ENCODE data around the gene LSS. TPM values are rescaled to one million over a fixed set of nuclear protein-coding genes. Genes with fewer than 3 reads are reported as not detected.
A peak's percentile ranks its signal among the peaks of the same experiment; 100 is the strongest.
"Not testable (repeated sequence)": the region's sequence is repeated elsewhere in the genome, so short reads cannot be mapped to it uniquely, and the experiment has no call there.

The LSS gene
- total RNA-seq, 1 experiment from 2014 or later, result 45.7 TPM

DNA sequence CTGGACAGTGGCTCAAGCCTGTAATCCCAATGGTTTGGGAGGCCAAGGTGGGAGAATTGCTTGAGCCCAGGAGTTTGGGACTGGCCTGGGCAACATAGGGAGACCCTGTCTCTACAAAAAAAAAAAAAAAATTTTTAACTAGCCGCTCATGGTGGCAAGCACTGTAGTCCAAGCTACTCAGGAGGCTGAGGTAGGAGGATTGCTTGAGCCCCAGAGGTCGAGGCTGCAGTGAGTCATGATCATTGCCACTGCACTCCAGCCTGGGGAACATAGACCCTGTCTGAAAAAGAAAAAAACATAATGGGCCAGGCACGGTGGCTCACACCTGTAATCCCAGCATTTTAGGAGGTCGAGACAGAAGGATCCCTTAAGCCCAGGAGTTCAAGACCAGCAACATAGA is 49.6 kb downstream of the LSS start:
- Histone ChIP-seq H3K79me2 (ENCODE audit: low read length) (peaks cover 23% of the 10 kb centered on the region), H3K9me3 (ENCODE audit: low read length) (no peaks in the 10 kb centered on the region), H2AFZ (ENCODE audit: low read length) (no peak overlapping the region), H3F3A (ENCODE audit: low read length, unreplicated experiment) (no peaks in the 10 kb centered on the region), H4K20me1 (ENCODE audit: low read length) (no peaks in the 10 kb centered on the region), H3K27me3 (ENCODE audit: low read length) (no peaks in the 10 kb centered on the region), H3K9ac (ENCODE audit: low read length) (no peak overlapping the region), H3K4me3 (ENCODE audit: low read length) (no peak overlapping the region), H3K4me2 (ENCODE audit: low read length) (no peak overlapping the region), H3K27ac (ENCODE audit: low read length) (no peak overlapping the region), H3K9me2 (replicated peaks; ENCODE audit: low read length) (no peaks in the 10 kb centered on the region), H3K4me1 (ENCODE audit: insufficient read depth, low read length) (peaks cover 12% of the 10 kb centered on the region), H3K36me3 (ENCODE audit: low read depth, low read length) (0 out of 2 replicates have a peak, but pooled peaks cover 6% of the 10 kb centered on the region)
- TF ChIP-seq, protein P1, sequence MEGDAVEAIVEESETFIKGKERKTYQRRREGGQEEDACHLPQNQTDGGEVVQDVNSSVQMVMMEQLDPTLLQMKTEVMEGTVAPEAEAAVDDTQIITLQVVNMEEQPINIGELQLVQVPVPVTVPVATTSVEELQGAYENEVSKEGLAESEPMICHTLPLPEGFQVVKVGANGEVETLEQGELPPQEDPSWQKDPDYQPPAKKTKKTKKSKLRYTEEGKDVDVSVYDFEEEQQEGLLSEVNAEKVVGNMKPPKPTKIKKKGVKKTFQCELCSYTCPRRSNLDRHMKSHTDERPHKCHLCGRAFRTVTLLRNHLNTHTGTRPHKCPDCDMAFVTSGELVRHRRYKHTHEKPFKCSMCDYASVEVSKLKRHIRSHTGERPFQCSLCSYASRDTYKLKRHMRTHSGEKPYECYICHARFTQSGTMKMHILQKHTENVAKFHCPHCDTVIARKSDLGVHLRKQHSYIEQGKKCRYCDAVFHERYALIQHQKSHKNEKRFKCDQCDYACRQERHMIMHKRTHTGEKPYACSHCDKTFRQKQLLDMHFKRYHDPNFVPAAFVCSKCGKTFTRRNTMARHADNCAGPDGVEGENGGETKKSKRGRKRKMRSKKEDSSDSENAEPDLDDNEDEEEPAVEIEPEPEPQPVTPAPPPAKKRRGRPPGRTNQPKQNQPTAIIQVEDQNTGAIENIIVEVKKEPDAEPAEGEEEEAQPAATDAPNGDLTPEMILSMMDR (conservative IDR thresholded peaks at IDR 0.05; ENCODE audit: low read depth, low read length), result no peak
- no peak for TF ChIP-seq EZH2phosphoT487 (IDR thresholded peaks at IDR 0.05; ENCODE audit: borderline replicate concordance, low read length)
- no peak for TF ChIP-seq EZH2 (IDR thresholded peaks at IDR 0.05; ENCODE audit: low read length, unreplicated experiment)
- no TSS peak for BruUV-seq (replicated peaks)
- POLR2A ChIA-PET (ENCODE audit: unreplicated experiment), result no interaction called here
- CTCF ChIA-PET, result no interaction called here
- DNase-seq, result no peak
- intact Hi-C loops (cut with micrococcal nuclease), result no loop called here
- ATAC-seq, result no peak

DNA sequence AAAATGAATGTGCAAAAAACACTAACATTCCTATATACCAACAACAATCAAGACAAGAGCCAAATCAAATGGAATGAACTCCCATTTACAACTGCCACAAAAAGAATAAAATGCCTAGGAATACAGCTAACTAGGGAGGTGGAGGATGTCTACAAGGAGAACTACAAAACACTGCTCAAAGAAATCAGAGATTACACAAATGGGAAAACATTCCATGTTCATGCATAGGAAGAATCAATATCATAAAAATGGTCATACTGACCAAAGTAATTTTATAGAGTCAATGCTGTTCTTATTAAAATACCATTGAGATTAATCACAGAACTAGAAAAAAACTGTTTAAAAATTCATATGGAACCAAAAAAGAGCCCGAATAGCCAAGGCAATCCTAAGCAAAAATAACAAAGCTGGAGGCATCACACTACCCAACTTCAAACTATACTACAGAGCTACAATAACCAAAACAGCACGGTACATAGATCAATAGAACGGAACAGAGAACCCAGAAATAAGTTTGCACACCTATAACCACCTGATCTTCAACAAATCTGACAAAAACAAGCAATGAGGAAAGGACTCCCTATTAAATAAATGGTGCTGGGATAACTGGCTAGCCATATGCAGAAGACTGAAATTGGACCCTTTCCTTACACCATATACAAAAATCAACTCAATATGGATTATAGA is 52.0 kb downstream of the LSS start:
- H3K9me2 ChIP-seq (replicated peaks; ENCODE audit: low read length); H3K27me3 ChIP-seq (ENCODE audit: low read length); H3K9me3 ChIP-seq (ENCODE audit: low read length); intact Hi-C loops (cut with micrococcal nuclease); BruUV-seq (replicated peaks); H3K36me3 ChIP-seq (ENCODE audit: low read depth, low read length); H3K9ac ChIP-seq (ENCODE audit: low read length); H3K4me3 ChIP-seq (ENCODE audit: low read length); H4K20me1 ChIP-seq (ENCODE audit: low read length); H3F3A ChIP-seq (ENCODE audit: low read length, unreplicated experiment); H2AFZ ChIP-seq (ENCODE audit: low read length); H3K4me2 ChIP-seq (ENCODE audit: low read length): not testable (repeated sequence)
- DNase-seq, result peak; percentile 68
- Histone ChIP-seq H3K79me2 (ENCODE audit: low read length) (peaks cover 31% of the 10 kb centered on the region), H3K27ac (ENCODE audit: low read length) (peak overlapping the region; percentile 48), H3K4me1 (ENCODE audit: insufficient read depth, low read length) (peaks cover 12% of the 10 kb centered on the region)
- ChIA-PET CTCF (interaction anchor here (1.8 kb wide), 1 partner anchor 33 kb away, joined by 5 read pairs; no protein-coding TSS in a partner anchor), POLR2A (ENCODE audit: unreplicated experiment) (interaction anchor here (0.6 kb wide), 1 partner anchor 51 kb away, joined by 13 read pairs; no protein-coding TSS in a partner anchor)
- peak; percentile 88 for ATAC-seq

DNA sequence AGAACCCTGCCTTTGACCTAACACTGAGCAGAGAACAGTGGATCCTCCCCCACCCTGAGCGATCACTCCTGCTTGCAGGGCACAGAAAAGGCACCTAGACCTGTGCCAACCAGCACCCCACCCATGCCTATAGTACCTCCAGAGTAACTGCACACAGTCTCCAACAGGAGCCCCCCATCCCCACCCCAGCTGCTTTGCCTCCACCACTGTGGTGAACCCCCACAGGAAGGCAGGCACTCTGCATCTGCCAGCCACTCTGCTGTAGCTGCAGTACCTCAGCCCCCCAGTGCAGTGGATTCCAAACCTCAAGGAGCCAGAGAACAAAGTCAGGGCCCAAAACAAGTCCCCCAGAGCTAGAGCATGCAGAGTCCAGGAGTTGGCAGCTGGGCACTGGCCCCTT is 55.0 kb downstream of the LSS start:
- H3K4me1 ChIP-seq (ENCODE audit: insufficient read depth, low read length), result peaks cover 12% of the 10 kb centered on the region
- BruUV-seq (replicated peaks), result no TSS peak

More for the DNA sequence above, 55.0 kb downstream of the LSS start:
- Histone ChIP-seq H3K27me3 (ENCODE audit: low read length) (no peaks in the 10 kb centered on the region), H2AFZ (ENCODE audit: low read length) (no peak overlapping the region), H3K27ac (ENCODE audit: low read length) (no peak overlapping the region), H3K4me2 (ENCODE audit: low read length) (no peak overlapping the region), H3K4me3 (ENCODE audit: low read length) (no peak overlapping the region), H3K36me3 (ENCODE audit: low read depth, low read length) (0 out of 2 replicates have a peak, but pooled peaks cover 6% of the 10 kb centered on the region), H3K9ac (ENCODE audit: low read length) (no peak overlapping the region), H3F3A (ENCODE audit: low read length, unreplicated experiment) (no peaks in the 10 kb centered on the region), H3K9me3 (ENCODE audit: low read length) (no peaks in the 10 kb centered on the region), H3K9me2 (replicated peaks; ENCODE audit: low read length) (no peaks in the 10 kb centered on the region), H3K79me2 (ENCODE audit: low read length) (peaks cover 31% of the 10 kb centered on the region), H4K20me1 (ENCODE audit: low read length) (no peaks in the 10 kb centered on the region)
- CTCF ChIA-PET, result no interaction called here
- no peak for ATAC-seq
- POLR2A ChIA-PET (ENCODE audit: unreplicated experiment), result no interaction called here
- intact Hi-C loops (cut with micrococcal nuclease), result no loop called here
- no peak for DNase-seq
- TF ChIP-seq EZH2phosphoT487 (IDR thresholded peaks at IDR 0.05; ENCODE audit: borderline replicate concordance, low read length) (no peak), EZH2 (IDR thresholded peaks at IDR 0.05; ENCODE audit: low read length, unreplicated experiment) (no peak)
- TF ChIP-seq, protein P1 (conservative IDR thresholded peaks at IDR 0.05; ENCODE audit: low read depth, low read length), result no peak
